ENCODE measurements around the gene ZDHHC14. TPM values are rescaled to one million over a fixed set of nuclear protein-coding genes. Genes with fewer than 3 reads are reported as not detected.

Gene ZDHHC14
- total and polyA plus RNA-seq, 2 of the 8 experiments (the other 6 are each of a cell fraction or from before 2014, with no cell fraction given), result 2.9 to 5.3 TPM

- peak overlapping the region; percentile 63; the same call in 1 of the 2 replicates for H2BK15ac ChIP-seq (ENCODE audit: low read length)
- H2BK12ac ChIP-seq (ENCODE audit: low read depth, low read length), result no peak overlapping the region
- no peaks in the 10 kb centered on the region for H3K4me1 ChIP-seq (replicated peaks in 1 of 4; ENCODE audit: control insufficient read depth in 3 of 4, insufficient read depth in 4 of 4, low read length in 3 of 4)
- ChIA-PET POLR2A (ENCODE audit: partially characterized antibody) (interaction anchor here (0.7 kb wide), 1 partner anchor 192 kb away, joined by 3 read pairs; no protein-coding TSS in a partner anchor), CTCF (ENCODE audit: partially characterized antibody) (interaction anchor here (0.9 to 7.7 kb wide), 10 partner anchors 7 to 350 kb away, joined by 3 to 73 read pairs (median 4); partner anchors contain the start of genes TMEM242 and ZDHHC14)
- H2BK120ac ChIP-seq (replicated peaks; ENCODE audit: low read depth, low read length), result no peak overlapping the region
- DNase-seq (ENCODE audit: low read depth in 1 of 2, low spot score in 2 of 2), result no peak
- H3K27me3 ChIP-seq (replicated peaks in 1 of 4; ENCODE audit: control insufficient read depth in 3 of 4, extremely low read depth in 1 of 4, insufficient read depth in 3 of 4, low read length in 3 of 4), result no peaks in the 10 kb centered on the region
- H3K79me2 ChIP-seq (ENCODE audit: control insufficient read depth in 1 of 2, insufficient read depth in 2 of 2, low read length in 2 of 2), result no peaks in the 10 kb centered on the region
- H4K5ac ChIP-seq (ENCODE audit: insufficient read length, low read depth, low read length), result no peak overlapping the region
- H3K56ac ChIP-seq (replicated peaks; ENCODE audit: insufficient read length, low read depth, low read length), result no peak overlapping the region
- H3K36me3 ChIP-seq (ENCODE audit: control insufficient read depth in 2 of 4, insufficient read depth in 4 of 4, low read length in 3 of 4), result no peaks in the 10 kb centered on the region
- H2AFZ ChIP-seq (ENCODE audit: low read length), result no peak overlapping the region
- no peaks in the 10 kb centered on the region for H3K79me1 ChIP-seq (ENCODE audit: low read depth, low read length)
- no peak overlapping the region for H3K4me2 ChIP-seq (ENCODE audit: insufficient read depth in 1 of 2, low read depth in 2 of 2, low read length in 2 of 2)
- H4K20me1 ChIP-seq (replicated peaks in 1 of 2; ENCODE audit: control insufficient read depth in 1 of 2, insufficient read depth in 2 of 2, low read length in 2 of 2), result no peaks in the 10 kb centered on the region
- no peak overlapping the region for H3K9ac ChIP-seq (replicated peaks in 1 of 4; ENCODE audit: extremely low read depth in 1 of 4, low read depth in 3 of 4, low read length in 3 of 4)
- 73% methylated on average over 1 of the region's 1 CpG; no CpG with 5 or more reads in 1 of the 2 experiments for WGBS, 2 experiments (ENCODE audit: extremely low coverage in 1 of 2, insufficient coverage in 1 of 2, insufficient read length in 1 of 2, insufficient replicate concordance in 2 of 2, low coverage in 1 of 2, low lambda C conversion rate in 2 of 2, missing lambda C conversion rate in 1 of 2)
- H4K91ac ChIP-seq (replicated peaks; ENCODE audit: insufficient read length, low read length), result no peak overlapping the region
- no peak overlapping the region for H3K18ac ChIP-seq (ENCODE audit: extremely low read depth, low read length)
- no peaks in the 10 kb centered on the region for H3K23me2 ChIP-seq (ENCODE audit: low read depth, low read length)
- H3K27ac ChIP-seq (ENCODE audit: low read depth, low read length), result no peak overlapping the region
- no peak overlapping the region for H3K4ac ChIP-seq (replicated peaks; ENCODE audit: insufficient read length, low read depth, low read length)
- H3K23ac ChIP-seq (ENCODE audit: insufficient read length), result no peak overlapping the region
- no peak overlapping the region for H2AK5ac ChIP-seq (ENCODE audit: low read depth, low read length)
- H2BK20ac ChIP-seq (ENCODE audit: low read length), result no peak overlapping the region
- H3K14ac ChIP-seq (ENCODE audit: insufficient read length), result no peak overlapping the region
- H4K8ac ChIP-seq (ENCODE audit: extremely low read depth, insufficient read depth, low read length), result no peak overlapping the region
- H3K9me3 ChIP-seq (ENCODE audit: insufficient read depth in 2 of 2, low read depth in 1 of 2, low read length in 1 of 2), result no peaks in the 10 kb centered on the region
- H3K4me3 ChIP-seq (ENCODE audit: extremely low read depth in 1 of 4, insufficient read depth in 2 of 4, low read depth in 3 of 4, low read length in 4 of 4), result no peak overlapping the region
- no peak for FAIRE-seq
- H2BK5ac ChIP-seq (ENCODE audit: low read depth, low read length), result no peak overlapping the region
- TF ChIP-seq HDAC6 (IDR thresholded peaks at IDR 0.05; ENCODE audit: low read depth, low read length) (no peak), TAF7 (optimal IDR thresholded peaks at IDR 0.05; ENCODE audit: borderline replicate concordance, low read depth, low read length) (no peak), SUZ12 (IDR thresholded peaks at IDR 0.05; ENCODE audit: low read length) (no peak), BACH1 (IDR thresholded peaks at IDR 0.05; ENCODE audit: low read length) (no peak), MAFK (IDR thresholded peaks at IDR 0.05; ENCODE audit: low read depth, low read length) (no peak), KDM4A (IDR thresholded peaks at IDR 0.05; ENCODE audit: low read depth, low read length, severe bottlenecking) (no peak), RFX5 (IDR thresholded peaks at IDR 0.05; ENCODE audit: borderline replicate concordance, low read depth, low read length) (no peak), RAD21 (IDR thresholded peaks at IDR 0.05 in 1 of 2, conservative IDR thresholded peaks at IDR 0.05 in 1 of 2; ENCODE audit: low read depth in 2 of 2, low read length in 2 of 2) (peak; percentile 60 to 69), NRF1 (IDR thresholded peaks at IDR 0.05; ENCODE audit: low read depth, low read length) (no peak)
- TF ChIP-seq, protein P1, sequence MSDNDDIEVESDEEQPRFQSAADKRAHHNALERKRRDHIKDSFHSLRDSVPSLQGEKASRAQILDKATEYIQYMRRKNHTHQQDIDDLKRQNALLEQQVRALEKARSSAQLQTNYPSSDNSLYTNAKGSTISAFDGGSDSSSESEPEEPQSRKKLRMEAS (IDR thresholded peaks at IDR 0.05), result no peak
- TF ChIP-seq, protein P2, sequence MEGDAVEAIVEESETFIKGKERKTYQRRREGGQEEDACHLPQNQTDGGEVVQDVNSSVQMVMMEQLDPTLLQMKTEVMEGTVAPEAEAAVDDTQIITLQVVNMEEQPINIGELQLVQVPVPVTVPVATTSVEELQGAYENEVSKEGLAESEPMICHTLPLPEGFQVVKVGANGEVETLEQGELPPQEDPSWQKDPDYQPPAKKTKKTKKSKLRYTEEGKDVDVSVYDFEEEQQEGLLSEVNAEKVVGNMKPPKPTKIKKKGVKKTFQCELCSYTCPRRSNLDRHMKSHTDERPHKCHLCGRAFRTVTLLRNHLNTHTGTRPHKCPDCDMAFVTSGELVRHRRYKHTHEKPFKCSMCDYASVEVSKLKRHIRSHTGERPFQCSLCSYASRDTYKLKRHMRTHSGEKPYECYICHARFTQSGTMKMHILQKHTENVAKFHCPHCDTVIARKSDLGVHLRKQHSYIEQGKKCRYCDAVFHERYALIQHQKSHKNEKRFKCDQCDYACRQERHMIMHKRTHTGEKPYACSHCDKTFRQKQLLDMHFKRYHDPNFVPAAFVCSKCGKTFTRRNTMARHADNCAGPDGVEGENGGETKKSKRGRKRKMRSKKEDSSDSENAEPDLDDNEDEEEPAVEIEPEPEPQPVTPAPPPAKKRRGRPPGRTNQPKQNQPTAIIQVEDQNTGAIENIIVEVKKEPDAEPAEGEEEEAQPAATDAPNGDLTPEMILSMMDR (IDR thresholded peaks at IDR 0.05; ENCODE audit: control extremely low read depth in 1 of 3, insufficient read depth in 1 of 3, low read depth in 1 of 3, low read length in 3 of 3), result peak; percentile 15 to 48 (median 31)
These were observed 41.6 kb upstream of the ZDHHC14 start for GRCh38 chr6:157339432-157339831.
